Neural crest cell (in vitro differentiated cells): ENCODE results near the gene RNASE8. TPM values are rescaled to one million over a fixed set of nuclear protein-coding genes. Genes with fewer than 3 reads are reported as not detected.

Experiments used
- DNase-seq: peaks from one replicate; pipeline ENCODE4 v3.0.0; 2021; ENCODE audit warnings: low read depth, mixed read lengths, low spot score
- H3K27ac Mint-ChIP-seq: one replicate; pipeline ENCODE4 v1.8.0; 2021; ENCODE audit warnings: mild to moderate bottlenecking, mixed read lengths; ENCODE audit not compliant: unreplicated experiment
- H3K27me3 Mint-ChIP-seq: 2 replicates; pipeline ENCODE4 v1.8.0; 2021; ENCODE audit warnings: low read depth, mild to moderate bottlenecking, mixed read lengths
- H3K36me3 Mint-ChIP-seq: 2 replicates; pipeline ENCODE4 v1.8.0; 2021; ENCODE audit warnings: low read depth, mild to moderate bottlenecking, mixed read lengths
- H3K4me1 Mint-ChIP-seq: 2 replicates; pipeline ENCODE4 v1.8.0; 2021; ENCODE audit warnings: mixed read lengths
- H3K4me3 Mint-ChIP-seq: one replicate; pipeline ENCODE4 v1.8.0; 2021; ENCODE audit warnings: mild to moderate bottlenecking, mixed read lengths
- H3K9me3 Mint-ChIP-seq: 2 replicates; pipeline ENCODE4 v1.8.0; 2021; ENCODE audit warnings: mixed read lengths
- CTCF ChIP-seq: fragments of 200-600 bp; sonication (generic); conservative IDR thresholded peaks from 2 replicates; pipeline ENCODE4 v1.5.0; 2021; ENCODE audit warnings: antibody characterized with exemption, mild to moderate bottlenecking
- total RNA-seq: library from RNA; stranded (reverse); gene quantifications from 2 replicates; pipeline ENCODE4 v1.2.1, GENCODE V29; 2021

The RNASE8 gene
- total RNA-seq, 1 donor from 2014 or later: not detected

- no peak for TF ChIP-seq CTCF
- H3K4me1 Mint-ChIP-seq: no peaks in the 10 kb centered on the region
- peaks cover 6% of the 10 kb centered on the region for H3K27me3 Mint-ChIP-seq
- no peaks in the 10 kb centered on the region for H3K36me3 Mint-ChIP-seq
- no peak overlapping the region for H3K4me3 Mint-ChIP-seq
- no peak overlapping the region for H3K27ac Mint-ChIP-seq
- no peaks in the 10 kb centered on the region for H3K9me3 Mint-ChIP-seq
- DNase-seq: no peak
Observed at GRCh38 chr14:21032326-21033132, 25.1 kb upstream of the RNASE8 start.

- no peak overlapping the region for H3K27ac Mint-ChIP-seq
- H3K36me3 Mint-ChIP-seq: no peaks in the 10 kb centered on the region
- peaks cover 6% of the 10 kb centered on the region for H3K27me3 Mint-ChIP-seq
- no peak overlapping the region for H3K4me3 Mint-ChIP-seq
- TF ChIP-seq CTCF: no peak
- no peaks in the 10 kb centered on the region for H3K9me3 Mint-ChIP-seq
- DNase-seq: no peak
- no peaks in the 10 kb centered on the region for H3K4me1 Mint-ChIP-seq
Observed at GRCh38 chr14:21033133-21033698, 24.4 kb upstream of the RNASE8 start.

- Mint-ChIP-seq H3K27me3 (peaks cover 6% of the 10 kb centered on the region), H3K36me3 (no peaks in the 10 kb centered on the region), H3K27ac (no peak within 1 kb of the TSS)
Observed at GRCh38 chr14:21034707-21035106, 22.9 kb upstream of the RNASE8 start, which contains the start of gene RNASE13. Gene RNASE13, minus strand, starts transcription at chr14:21034807. Its CDS starts 519 bp downstream, at chr14:21034288.

GRCh38 chr14:21036751-21037150 is 20.9 kb upstream of the RNASE8 start:
- Mint-ChIP-seq H3K9me3 (no peaks in the 10 kb centered on the region), H3K27ac (no peak overlapping the region), H3K4me1 (peaks cover 7% of the 10 kb centered on the region), H3K4me3 (no peak overlapping the region), H3K27me3 (peaks cover 3% of the 10 kb centered on the region), H3K36me3 (no peaks in the 10 kb centered on the region)
- no peak for DNase-seq
- TF ChIP-seq CTCF: no peak

More at GRCh38 chr14:21034707-21035106, 22.9 kb upstream of the RNASE8 start, which contains the start of gene RNASE13:
- no peak for TF ChIP-seq CTCF
- Mint-ChIP-seq H3K4me1 (peaks cover 4% of the 10 kb centered on the region), H3K9me3 (no peaks in the 10 kb centered on the region), H3K4me3 (no peak within 1 kb of the TSS)
- no peak for DNase-seq

- H3K36me3 Mint-ChIP-seq: no peaks in the 10 kb centered on the region
- H3K9me3 Mint-ChIP-seq: no peaks in the 10 kb centered on the region
- peaks cover 7% of the 10 kb centered on the region for H3K4me1 Mint-ChIP-seq
- TF ChIP-seq CTCF: no peak
- H3K27ac Mint-ChIP-seq: no peak overlapping the region
- H3K4me3 Mint-ChIP-seq: no peak overlapping the region
- peaks cover 2% of the 10 kb centered on the region for H3K27me3 Mint-ChIP-seq
- no peak for DNase-seq
Observed at GRCh38 chr14:21037156-21037555, 20.5 kb upstream of the RNASE8 start.
